ENCODE results near the gene IQSEC2. TPM values are rescaled to one million over a fixed set of nuclear protein-coding genes. Genes with fewer than 3 reads are reported as not detected.

Gene IQSEC2
- total RNA-seq, 1 experiment from 2014 or later, result 20.7 TPM

GRCh38 chrX:53266914-53267313 is 14.5 kb downstream of the IQSEC2 start:
- no peaks in the 10 kb centered on the region for H4K20me1 ChIP-seq (ENCODE audit: insufficient read depth)
- no peak overlapping the region for H3K4me2 ChIP-seq (ENCODE audit: low read length)
- TF ChIP-seq REST (IDR thresholded peaks at IDR 0.05; ENCODE audit: low read depth) (no peak), EZH2 (IDR thresholded peaks at IDR 0.05) (no peak), CBX3 (IDR thresholded peaks at IDR 0.05; ENCODE audit: low read depth) (no peak), ZNF274 (IDR thresholded peaks at IDR 0.05; ENCODE audit: low read depth, low read length) (no peak), POLR2AphosphoS5 (IDR thresholded peaks at IDR 0.05; ENCODE audit: low read depth, low read length) (no peak), TCF7L2 (IDR thresholded peaks at IDR 0.05; ENCODE audit: borderline replicate concordance, extremely low read depth, insufficient read depth, insufficient read length) (no peak), YY1 (IDR thresholded peaks at IDR 0.05; ENCODE audit: extremely low read depth, insufficient replicate concordance, low read depth, low read length) (no peak), SIN3A (IDR thresholded peaks at IDR 0.05; ENCODE audit: low read depth) (no peak), ATF3 (IDR thresholded peaks at IDR 0.05) (no peak), MAX (IDR thresholded peaks at IDR 0.05) (no peak), CEBPB (IDR thresholded peaks at IDR 0.05; ENCODE audit: low read depth) (no peak), EGR1 (IDR thresholded peaks at IDR 0.05; ENCODE audit: low read depth) (no peak), FOSL1 (IDR thresholded peaks at IDR 0.05; ENCODE audit: low read depth) (no peak), POLR2A (IDR thresholded peaks at IDR 0.05; ENCODE audit: borderline replicate concordance, extremely low read depth, insufficient read depth, insufficient read length) (no peak), ZFX (IDR thresholded peaks at IDR 0.05) (no peak)
- TF ChIP-seq, protein P1, sequence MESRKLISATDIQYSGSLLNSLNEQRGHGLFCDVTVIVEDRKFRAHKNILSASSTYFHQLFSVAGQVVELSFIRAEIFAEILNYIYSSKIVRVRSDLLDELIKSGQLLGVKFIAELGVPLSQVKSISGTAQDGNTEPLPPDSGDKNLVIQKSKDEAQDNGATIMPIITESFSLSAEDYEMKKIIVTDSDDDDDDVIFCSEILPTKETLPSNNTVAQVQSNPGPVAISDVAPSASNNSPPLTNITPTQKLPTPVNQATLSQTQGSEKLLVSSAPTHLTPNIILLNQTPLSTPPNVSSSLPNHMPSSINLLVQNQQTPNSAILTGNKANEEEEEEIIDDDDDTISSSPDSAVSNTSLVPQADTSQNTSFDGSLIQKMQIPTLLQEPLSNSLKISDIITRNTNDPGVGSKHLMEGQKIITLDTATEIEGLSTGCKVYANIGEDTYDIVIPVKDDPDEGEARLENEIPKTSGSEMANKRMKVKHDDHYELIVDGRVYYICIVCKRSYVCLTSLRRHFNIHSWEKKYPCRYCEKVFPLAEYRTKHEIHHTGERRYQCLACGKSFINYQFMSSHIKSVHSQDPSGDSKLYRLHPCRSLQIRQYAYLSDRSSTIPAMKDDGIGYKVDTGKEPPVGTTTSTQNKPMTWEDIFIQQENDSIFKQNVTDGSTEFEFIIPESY (IDR thresholded peaks at IDR 0.05; ENCODE audit: extremely low read depth, insufficient replicate concordance, low read length), result no peak
- H3K9me2 ChIP-seq (ENCODE audit: insufficient read depth), result no peaks in the 10 kb centered on the region
- ChIA-PET RAD21 (ENCODE audit: low non-redundant PET in 1 of 2, low total read pairs in 2 of 2, uncharacterized antibody in 2 of 2, unreplicated experiment in 2 of 2) (no interaction called here), POLR2A (no interaction called here), CTCF (interaction anchor here (0.6 kb wide), 1 partner anchor 242 kb away, joined by 3 read pairs; no protein-coding TSS in a partner anchor)
- no peaks in the 10 kb centered on the region for H3K27me3 ChIP-seq (ENCODE audit: insufficient read depth, low read length)
- H3K27ac ChIP-seq (ENCODE audit: low read depth, low read length), result no peak overlapping the region
- H3K36me3 ChIP-seq (ENCODE audit: control insufficient read depth in 1 of 2, insufficient read depth in 2 of 2, low read length in 2 of 2), result no peaks in the 10 kb centered on the region
- H2AFZ ChIP-seq (ENCODE audit: low read depth, low read length, poor library complexity, severe bottlenecking), result no peak overlapping the region
- DNase-seq (ENCODE audit: low read depth, low spot score) (no peak), ATAC-seq (no peak)
- BruUV-seq (replicated peaks), result no TSS peak
- H3K9ac ChIP-seq (ENCODE audit: low read length), result no peak overlapping the region
- H3K79me2 ChIP-seq (ENCODE audit: insufficient read depth, low read length), result no peaks in the 10 kb centered on the region
- no peaks in the 10 kb centered on the region for H3K9me3 ChIP-seq (ENCODE audit: control insufficient read depth in 1 of 2, insufficient read depth in 1 of 2, low read depth in 1 of 2, low read length in 2 of 2)
- intact Hi-C loops (cut with micrococcal nuclease), result no loop called here
- no peak overlapping the region for H3K4me3 ChIP-seq (replicated peaks in 1 of 2; ENCODE audit: low read depth in 1 of 2, low read length in 2 of 2)
- H3K4me1 ChIP-seq (ENCODE audit: control insufficient read depth in 1 of 2, insufficient read depth in 2 of 2, low read length in 2 of 2), result peaks cover 34 to 42% of the 10 kb centered on the region in 2 experiments

Data from HCT116 (cell line).